GM18861 (cell line): ENCODE measurements around the gene VASH2.
"Not testable (repeated sequence)": the region's sequence is repeated elsewhere in the genome, so short reads cannot be mapped to it uniquely, and the experiment has no call there.

Experiments
- ATAC-seq: cut with Tn5 transposase; IDR thresholded peaks from one replicate; pipeline ENCODE4 v1.9.1; 2021; ENCODE audit not compliant: unreplicated experiment

The VASH2 gene

DNA sequence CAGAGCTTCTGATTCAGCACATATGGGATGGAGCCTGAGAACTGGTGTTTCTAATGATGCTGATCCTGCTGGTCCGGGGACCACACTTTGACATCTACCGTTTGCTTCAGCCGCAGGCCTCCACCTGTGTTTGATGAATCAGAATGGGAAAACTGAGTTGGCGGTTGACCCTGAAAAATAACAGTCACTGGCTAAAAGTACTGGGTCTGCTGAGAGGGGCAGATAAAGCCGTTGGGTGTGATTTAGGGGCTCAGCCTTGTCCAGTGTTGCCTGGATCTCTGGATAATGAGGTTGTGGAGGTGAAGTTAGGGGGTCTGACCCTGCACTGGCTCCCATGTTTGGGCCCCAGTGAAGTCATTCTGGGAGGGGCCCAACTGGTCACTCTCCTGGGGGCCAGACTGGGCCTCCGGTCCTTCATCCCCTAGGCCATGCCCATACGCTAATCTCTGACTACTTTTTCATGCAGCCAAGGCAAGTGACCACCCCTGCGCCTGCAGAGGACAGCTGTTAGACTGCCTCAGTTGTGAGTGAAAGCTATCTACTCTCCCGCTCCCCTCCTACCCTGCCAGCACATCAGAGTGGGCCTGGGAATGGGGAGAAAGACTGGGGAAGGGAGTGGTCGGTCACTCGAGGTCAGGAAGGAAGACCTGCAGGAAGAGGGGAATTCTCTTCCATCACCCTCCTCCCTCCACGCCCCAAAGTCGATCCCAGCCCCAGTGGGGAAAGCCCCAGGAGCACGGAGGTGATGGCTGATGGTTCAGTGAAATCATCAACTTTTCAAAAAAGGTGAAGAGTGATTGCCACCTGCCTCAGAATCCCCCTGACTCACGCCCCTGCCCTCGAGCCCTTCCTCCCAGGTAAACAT lies 27.7 kb downstream of the VASH2 start:
- ATAC-seq = peak; percentile 37

DNA sequence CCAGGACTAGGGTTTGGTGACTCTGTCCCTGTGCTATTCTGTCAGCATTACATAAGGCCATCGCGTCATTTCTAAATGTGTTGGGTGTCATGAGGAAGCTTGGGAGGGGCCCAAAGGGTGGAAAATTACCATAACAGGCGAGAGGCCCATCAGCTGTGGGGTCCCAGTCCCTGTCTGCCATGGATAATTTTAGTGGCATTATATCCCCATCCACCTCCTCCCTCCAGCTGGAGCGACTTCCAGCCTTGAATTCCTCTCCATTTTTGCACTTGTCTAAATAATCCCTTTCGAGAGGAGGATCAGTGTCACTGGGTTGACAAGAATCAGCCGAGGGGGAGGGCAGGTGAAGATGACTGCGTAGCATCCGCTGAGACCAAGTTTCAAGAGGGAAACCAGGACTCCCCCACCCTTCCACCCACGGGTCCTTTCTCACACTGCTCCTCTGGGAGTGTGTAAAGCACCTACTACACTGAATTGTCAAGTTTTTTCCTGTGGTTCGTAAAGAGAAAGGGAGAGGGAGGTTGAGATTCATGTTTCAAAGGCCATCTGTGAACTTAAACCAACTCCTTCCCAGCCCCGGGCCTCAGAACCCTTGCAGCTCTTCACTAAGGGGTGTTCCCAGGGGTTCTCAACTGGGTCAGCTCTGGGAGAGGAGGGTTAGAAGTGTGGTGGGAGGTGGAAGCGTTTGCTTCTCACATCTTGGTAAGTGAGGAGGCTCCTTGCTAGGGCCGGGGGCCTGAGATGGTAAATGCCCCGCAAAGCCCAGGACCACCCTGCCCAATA lies 29.2 kb downstream of the VASH2 start:
- ATAC-seq = peak; percentile 56

DNA sequence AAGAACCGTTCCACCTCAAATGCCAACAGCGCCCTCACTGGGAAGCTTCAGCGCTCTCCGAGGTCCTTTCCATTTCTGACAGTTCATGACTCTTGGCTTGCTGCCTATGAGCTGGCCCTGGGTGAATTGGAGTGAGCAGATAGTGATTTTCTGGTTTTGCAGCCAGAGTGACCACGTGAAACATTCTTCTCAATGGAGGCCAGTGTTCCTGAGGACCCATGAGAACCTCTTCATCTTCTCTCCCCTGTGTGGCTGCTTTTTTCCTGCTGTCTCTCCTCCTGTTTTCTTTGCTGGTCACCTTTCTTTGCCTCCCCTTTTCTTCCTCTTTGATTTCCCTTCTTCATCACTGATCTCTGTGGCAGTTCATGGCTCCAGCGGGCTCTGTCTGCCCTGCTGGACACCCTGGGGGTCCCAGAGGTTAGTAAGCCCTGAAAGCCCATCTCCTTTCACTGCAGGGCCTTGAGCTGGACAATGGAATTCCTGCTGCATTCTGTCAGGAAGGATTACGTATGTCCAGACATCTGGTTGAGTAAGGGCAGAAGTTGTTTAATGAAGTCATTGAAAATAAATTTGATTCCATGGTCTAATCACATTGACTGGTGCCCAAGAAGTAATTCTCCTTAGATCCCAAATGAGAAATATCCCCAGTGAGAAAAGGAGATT lies 29.9 kb downstream of the VASH2 start:
- ATAC-seq = no peak

DNA sequence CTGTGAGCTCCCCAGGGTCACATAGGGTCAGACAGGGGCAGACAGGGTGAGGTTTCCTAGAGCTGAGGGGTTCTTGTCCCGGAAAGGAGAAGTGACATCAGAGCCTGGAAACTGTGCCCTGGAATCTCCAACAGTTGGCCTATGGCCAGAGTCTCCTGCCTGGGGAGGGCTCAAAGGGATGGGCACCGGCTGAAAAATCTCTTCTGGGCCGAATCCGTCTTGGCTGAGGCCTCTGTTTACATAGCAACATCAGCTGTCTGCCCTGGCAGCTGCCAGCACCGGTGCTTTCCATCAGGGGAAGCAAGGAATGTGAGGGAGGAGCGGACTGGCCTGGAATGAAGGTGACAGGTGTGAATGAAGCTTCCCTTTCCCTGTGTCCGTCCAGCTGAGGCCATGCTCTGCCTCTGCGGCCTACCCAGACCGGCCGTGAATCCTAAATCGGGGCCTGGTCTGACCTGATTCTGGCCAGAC lies 30.7 kb downstream of the VASH2 start:
- no peak for ATAC-seq

DNA sequence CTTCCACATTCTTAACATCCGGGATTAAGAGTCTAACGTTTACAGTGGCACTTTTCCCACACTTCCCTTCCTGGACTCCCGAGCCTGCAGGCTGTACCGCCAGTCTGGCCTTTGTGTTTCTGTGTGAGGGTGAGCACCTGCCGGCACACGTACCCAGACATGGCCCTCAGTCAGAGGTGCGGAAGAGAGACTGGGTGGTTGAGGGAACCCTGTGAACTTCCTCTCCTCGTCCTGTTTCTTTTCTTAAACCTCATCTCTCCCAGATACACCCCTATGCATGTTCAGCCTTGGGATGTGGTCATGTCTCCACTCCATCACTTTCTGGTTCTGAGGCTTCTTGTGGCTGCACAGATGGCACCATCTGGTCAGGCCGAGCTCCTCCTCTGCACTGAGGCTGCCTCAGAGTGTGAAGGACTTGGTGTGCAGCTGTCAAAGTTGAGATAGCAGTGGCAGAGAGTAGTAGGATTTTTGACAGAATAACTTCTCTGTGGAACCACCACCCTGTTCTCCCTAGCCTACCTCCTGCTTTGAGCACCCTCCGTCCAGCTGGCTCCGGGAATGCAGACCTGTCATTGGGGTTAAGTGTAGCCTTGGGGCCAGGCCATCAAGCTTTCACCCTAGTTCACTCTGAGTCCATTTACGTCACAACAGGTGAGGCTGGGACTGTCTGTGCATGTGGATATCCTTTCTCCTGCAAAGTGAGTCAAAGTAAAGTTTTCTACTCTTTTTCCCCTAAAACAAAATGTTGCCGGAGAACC lies 31.4 kb downstream of the VASH2 start:
- peak; percentile 57 for ATAC-seq

DNA sequence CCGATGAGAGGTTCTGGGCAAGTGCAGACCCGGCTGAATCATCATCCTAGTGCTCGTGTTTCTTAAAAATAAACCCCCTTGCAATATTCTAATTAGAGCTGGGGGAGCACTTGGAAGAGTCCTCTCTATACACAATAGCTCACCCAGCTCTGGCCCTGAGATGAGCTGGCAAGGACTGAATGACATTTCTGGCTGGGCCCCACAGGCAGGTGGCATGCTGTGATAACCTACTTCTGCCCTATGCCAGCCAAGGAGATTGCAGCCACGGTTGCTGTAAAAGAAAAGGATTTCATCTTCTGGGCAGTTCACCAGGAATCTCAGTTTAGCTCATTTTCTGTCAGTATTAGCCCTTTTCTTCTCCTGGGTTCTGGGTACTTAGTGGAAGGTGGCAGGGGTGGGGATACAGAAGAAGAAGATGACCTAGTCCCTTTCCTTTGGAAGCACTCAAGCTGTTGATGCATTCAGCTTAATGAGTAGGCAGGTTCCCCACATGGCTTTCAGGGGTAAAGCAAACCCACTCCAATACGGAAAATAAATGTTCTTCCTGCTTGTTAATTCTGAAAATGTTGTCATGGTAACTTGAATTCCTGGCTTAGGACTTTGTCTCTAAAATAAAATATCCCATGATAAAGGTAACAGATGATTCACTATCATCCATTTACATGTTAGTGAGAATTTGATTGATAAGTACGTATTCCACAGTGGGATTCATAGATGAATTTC lies 32.2 kb downstream of the VASH2 start:
- ATAC-seq = no peak

DNA sequence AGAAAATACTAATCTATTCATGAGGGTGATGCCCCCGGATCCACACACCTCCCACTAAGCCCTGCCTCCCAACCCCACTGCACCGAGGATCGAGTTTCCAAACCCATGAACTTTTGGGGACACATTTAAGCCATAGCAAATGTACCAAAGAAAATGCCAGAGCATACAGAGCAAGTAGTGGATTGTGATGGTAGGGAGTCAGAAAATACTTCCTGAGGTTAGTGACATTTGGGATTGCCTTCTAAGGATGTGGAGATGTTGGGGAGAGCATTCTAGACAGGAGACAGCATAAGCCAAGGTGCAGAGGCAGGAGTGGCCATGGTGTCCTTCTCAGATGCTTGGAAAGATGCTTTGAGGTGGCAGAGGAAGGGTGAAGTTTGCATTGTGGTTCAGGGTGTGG lies 33.1 kb downstream of the VASH2 start:
- no peak for ATAC-seq

DNA sequence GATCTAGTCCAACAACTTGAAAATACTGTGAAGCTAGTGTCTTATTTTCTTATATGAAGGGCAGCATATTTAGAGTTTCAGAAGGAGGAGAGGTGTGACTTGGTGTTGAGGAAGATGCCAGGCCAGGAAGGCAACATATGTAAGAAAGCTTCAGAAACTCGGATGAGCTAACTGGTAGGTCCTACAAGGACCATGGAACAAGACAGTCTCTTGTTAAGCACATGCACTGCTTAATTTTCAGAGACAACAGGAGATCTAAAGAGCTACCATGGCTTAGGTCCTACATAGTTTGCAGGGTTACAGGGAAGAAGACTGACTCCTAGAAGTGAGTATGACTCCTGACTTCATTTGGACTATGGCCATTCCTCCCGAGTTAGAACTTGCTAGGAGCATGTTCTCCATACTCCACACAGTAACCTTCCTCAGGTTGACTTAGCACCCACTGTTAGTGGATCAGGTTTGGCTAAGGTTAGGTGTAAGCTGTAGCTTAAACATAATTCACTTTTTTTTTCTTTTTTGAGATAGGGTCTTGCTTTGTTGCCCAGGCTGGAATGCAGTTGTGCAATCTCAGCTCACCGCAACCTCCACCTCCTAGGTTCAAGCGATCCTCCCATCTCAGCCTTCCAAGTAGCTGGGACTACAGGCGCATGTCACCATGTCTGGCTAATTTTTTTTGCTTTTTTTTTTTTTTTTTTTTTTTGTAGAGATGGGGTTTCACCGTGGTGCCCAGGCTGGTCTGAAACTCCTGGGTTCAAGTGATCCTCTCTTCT lies 34.4 kb downstream of the VASH2 start:
- no peak for ATAC-seq

DNA sequence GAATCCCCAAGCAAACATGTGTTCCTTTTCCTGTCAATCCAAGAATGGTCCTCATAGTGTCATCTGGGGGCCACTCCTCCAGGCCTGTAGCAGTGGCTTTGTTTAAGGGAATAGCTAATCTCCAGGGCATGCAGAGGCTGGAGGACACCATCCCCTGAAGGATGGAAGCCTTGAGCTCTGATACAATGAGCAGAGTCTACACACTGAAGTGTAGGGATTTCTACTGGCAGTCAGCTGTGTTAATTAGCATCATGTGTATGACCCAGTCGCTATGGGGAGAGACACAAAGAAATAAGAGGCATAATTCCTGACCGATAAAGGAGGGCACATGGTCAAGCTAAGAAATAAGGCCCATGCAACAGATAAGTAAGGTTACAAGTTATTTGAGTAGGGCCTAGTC lies 36.2 kb downstream of the VASH2 start:
- no peak for ATAC-seq

DNA sequence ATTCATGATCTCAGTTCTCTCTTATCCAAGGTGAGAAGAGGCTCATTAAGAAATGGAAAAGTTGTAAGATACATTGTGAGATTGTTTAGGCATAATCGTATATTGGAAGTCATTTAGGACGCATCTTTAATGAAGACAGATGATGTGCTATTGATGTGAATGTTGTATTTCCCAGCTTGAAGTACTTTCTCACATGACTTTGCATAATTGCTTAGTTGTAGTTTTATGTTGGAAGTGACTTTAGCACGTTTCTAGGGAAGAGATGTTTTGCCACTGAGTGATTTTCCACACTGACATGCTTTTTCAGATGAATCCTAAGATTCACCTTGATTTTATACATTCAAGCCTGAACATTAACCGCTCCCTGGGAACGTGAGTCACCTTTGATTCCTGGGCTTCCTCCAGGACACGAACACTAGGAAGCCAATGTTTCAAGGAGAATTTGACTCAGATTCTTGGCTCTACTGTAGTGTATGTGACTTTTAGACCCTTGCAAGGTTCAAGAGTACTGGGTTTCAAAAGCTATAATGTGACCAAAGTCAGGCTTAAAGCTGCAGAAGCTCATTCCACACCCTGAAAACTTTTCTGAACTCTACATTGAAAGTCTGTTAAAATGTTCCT lies 37.5 kb downstream of the VASH2 start:
- no peak for ATAC-seq

DNA sequence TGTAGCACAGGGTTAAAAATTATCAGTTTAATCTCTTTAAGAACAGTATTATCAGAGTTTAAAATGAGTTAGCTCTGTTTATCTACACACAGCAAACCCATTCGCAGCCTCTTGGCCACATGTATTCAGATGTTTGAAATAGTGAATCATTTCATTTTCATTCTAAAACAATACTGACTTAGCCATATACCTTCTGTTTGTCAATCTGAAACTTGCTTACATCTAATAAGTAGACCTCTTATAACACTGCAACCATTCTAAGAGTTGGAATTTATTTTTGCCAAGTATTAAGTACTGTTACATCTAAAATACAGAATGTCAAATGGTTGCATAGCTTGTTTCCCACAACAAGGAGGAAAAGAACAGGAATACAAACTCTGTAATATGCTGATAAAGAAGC lies 39.9 kb downstream of the VASH2 start:
- no peak for ATAC-seq

DNA sequence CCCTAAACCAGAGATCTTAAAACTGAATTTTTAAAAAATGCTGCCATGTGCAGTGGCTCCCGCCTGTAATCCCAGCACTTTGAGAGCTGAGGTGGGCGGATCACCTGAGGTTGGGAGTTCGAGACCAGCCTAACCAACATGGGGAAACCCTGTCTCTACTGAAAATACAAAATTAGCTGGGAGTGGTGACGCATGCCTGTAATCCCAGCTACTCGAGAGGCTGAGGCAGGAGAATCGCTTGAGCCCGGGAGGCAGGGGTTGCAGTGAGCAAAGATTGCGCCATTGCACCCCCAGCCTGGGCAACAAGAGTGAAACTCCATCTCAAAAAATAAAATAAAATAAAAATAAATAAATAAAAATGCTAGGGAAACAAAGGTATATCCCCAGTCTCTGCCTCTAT lies 43.6 kb downstream of the VASH2 start:
- ATAC-seq = not testable (repeated sequence)

DNA sequence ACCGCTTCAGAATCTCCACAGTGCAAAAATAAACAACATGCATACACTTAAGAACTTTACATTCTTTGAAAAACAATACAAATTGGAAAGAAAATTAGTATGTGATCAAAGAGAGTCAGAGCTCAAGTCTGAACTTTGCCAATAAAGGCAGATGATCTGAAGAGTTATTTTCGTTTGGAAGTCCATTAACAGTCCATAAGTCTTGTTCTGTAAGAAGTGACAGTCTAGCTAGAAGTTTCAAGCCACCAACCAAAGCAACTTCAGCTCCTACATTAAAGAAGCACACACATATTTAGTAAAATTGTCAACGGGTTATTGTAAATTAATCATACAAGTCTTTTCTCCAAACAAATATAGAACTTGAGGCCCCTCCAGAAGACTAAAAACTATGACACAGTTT lies 44.6 kb downstream of the VASH2 start:
- no peak for ATAC-seq

DNA sequence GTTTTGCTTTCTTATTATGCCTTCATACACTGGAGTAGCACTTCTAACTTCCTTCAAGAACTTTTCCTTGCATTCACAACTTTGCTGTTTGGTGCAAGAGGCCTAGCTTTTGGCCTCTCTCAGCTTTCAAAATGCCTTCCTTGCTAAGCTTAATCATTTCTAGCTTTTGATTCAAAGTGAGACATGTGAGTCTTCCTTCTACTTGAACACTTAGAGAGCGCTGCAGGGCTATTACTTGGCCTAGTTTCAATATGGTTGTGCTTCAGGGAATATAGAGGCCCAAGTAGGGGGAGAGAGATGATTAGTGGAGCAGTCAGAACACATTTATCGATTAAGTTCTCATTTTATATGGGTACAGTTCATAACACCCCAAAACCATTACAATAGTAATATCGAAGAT lies 52.9 kb downstream of the VASH2 start:
- peak; percentile 90 for ATAC-seq

DNA sequence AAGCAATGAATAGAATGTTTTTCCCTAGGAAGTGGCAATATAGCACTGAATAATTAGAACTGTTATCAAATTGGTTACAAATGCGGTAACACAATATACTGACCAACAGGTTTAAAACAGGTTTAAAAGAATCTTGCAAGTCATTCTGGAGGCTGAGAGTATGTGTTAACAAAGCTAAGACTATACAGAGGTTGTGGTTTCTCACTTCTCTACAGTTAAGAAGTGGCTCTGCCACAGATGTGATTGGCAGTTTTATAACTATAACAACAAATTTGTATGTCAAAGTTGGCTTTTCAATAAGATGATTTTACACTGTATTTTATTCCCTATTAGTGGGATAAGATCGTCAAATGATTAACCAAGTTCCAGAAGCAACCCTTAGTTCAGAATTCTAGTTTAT lies 58.2 kb downstream of the VASH2 start:
- ATAC-seq = no peak

DNA sequence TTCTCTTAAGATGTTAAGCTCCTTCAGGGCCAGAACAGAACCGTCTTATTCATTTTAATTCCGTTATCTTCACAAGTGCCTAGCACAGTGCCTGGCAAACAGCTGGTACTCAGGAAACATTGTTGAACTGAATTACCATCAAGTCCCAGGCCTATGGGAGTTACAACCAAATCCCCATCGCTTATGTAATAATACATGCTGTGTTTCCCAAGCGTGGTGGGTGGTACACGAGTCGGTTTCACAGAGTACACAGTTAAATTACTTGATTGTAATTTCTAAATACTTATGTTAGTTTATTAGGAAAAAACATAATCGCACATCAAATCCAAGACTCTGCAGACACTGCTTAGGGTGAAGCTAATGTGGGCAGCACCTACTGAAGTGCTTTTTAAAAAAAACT lies 64.3 kb downstream of the VASH2 start:
- no peak for ATAC-seq

DNA sequence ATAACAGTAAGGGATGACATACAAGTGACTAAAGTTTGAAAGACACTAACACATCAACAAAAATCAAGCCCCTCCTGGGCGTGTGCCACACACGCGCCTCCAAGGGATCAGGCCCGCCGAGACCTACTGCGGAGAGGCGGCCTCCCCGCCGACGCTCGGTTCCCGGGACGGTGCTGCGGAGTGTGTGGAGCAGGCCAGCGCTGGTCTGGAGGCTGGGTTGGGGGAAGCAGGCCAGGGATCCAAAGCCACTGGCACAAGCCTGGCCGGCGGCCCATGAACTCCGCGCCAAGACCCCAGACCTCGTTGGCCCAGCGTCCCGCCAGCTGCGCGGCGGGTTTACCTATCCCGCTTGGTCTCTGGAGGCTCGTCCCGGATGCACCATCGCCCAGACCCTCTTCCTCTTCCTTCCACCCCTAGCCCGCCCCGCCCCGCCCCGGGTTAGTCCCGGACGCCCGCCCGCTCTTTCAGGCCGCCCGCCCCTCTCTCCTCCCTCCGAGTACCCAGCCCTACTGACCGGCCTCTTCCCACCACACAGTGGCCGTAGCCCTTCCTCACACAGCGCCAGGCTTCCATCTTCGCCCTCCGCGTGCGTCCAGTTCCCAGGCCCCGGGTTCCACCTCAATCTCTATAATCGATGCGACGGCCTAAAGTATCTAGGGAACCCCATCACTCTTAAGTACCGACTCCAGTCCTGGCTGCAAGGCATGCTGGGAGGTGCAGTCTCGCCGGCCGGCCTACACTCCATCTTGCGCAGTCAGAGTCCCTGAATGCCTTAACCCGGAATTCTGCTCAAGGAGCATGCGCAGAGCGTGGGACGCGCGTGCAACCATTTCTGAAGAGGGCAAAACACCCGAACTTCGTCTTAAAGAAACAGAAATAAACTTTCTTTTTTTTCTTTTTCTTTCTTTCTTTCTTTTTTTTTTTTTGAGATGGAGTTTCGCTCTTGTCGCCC lies 65.0 kb downstream of the VASH2 start, which contains the start of gene ANGEL2:
Gene ANGEL2, minus strand, starts transcription at position 769 of the 952 bp plus-strand sequence. Its CDS starts 196 bp downstream, at position 573.
- peak; percentile 87 for ATAC-seq
